ENCODE measurements around the gene OPTC.

OPTC gene

GRCh38 chr1:203507759-203508158 is 13.8 kb downstream of the OPTC start:
- H3K4me3 ChIP-seq (ENCODE audit: low read length) = no peak overlapping the region
- DNase-seq (ENCODE audit: low read depth) = no peak
- TF ChIP-seq CTCF (IDR thresholded peaks at IDR 0.05; ENCODE audit: insufficient read depth, low read depth, low read length, missing control alignments) = no peak

- no peak overlapping the region for H3K4me3 ChIP-seq (ENCODE audit: low read length)
- TF ChIP-seq CTCF (IDR thresholded peaks at IDR 0.05; ENCODE audit: insufficient read depth, low read depth, low read length, missing control alignments) = no peak
- DNase-seq (ENCODE audit: low read depth) = no peak
Measured at GRCh38 chr1:203508463-203509073, 14.6 kb downstream of the OPTC start.

GRCh38 chr1:203509135-203509534 is 15.2 kb downstream of the OPTC start:
- H3K4me3 ChIP-seq (ENCODE audit: low read length) = no peak overlapping the region
- no peak for TF ChIP-seq CTCF (IDR thresholded peaks at IDR 0.05; ENCODE audit: insufficient read depth, low read depth, low read length, missing control alignments)
- DNase-seq (ENCODE audit: low read depth) = peak; percentile 27

GRCh38 chr1:203511513-203511912 is 17.6 kb downstream of the OPTC start:
- TF ChIP-seq CTCF (IDR thresholded peaks at IDR 0.05; ENCODE audit: insufficient read depth, low read depth, low read length, missing control alignments) = no peak
- DNase-seq (ENCODE audit: low read depth) = no peak
- no peak overlapping the region for H3K4me3 ChIP-seq (ENCODE audit: low read length)

GRCh38 chr1:203511930-203512329 is 18.0 kb downstream of the OPTC start:
- H3K4me3 ChIP-seq (ENCODE audit: low read length) = no peak overlapping the region
- no peak for DNase-seq (ENCODE audit: low read depth)
- TF ChIP-seq CTCF (IDR thresholded peaks at IDR 0.05; ENCODE audit: insufficient read depth, low read depth, low read length, missing control alignments) = no peak

- DNase-seq (ENCODE audit: low read depth) = no peak
- H3K4me3 ChIP-seq (ENCODE audit: low read length) = no peak overlapping the region
- TF ChIP-seq CTCF (IDR thresholded peaks at IDR 0.05; ENCODE audit: insufficient read depth, low read depth, low read length, missing control alignments) = no peak
Measured at GRCh38 chr1:203512517-203512847, 18.5 kb downstream of the OPTC start.

- no peak overlapping the region for H3K4me3 ChIP-seq (ENCODE audit: low read length)
- DNase-seq (ENCODE audit: low read depth) = peak; percentile 93
- no peak for TF ChIP-seq CTCF (IDR thresholded peaks at IDR 0.05; ENCODE audit: insufficient read depth, low read depth, low read length, missing control alignments)
Measured at GRCh38 chr1:203512848-203513584, 19.1 kb downstream of the OPTC start.

Measured in epithelial cell of esophagus (primary cell).